ENCODE results near the gene SPART.

GRCh38 chr13:36261011-36261410, 85.2 kb downstream of the SPART start:
- no peak for TF ChIP-seq GATA2 (IDR thresholded peaks at IDR 0.05; ENCODE audit: low read depth, low read length)
- TF ChIP-seq GATA3 (IDR thresholded peaks at IDR 0.05; ENCODE audit: low read depth, low read length), result no peak
